NCI-H2171 treated with DMSO at 0.1 percent for 48 hours (cell line): Measurements from ENCODE around the gene PLG.
"Not testable (repeated sequence)": the region's sequence is repeated elsewhere in the genome, so short reads cannot be mapped to it uniquely, and the experiment has no call there.

ENCODE experiments used
- DNase-seq: peaks from one replicate; lab custom pipeline; 2025; lab: John Stamatoyannopoulos, UW

Gene PLG

GRCh38 chr6:160704688-160705087, 2.6 kb downstream of the PLG start:
- DNase-seq: not testable (repeated sequence)

- DNase-seq: not testable (repeated sequence)
Observed at GRCh38 chr6:160708993-160709392, 6.9 kb downstream of the PLG start.

- DNase-seq: no peak
Observed at GRCh38 chr6:160714731-160715316, 12.8 kb downstream of the PLG start.

GRCh38 chr6:160730911-160731310, 28.9 kb downstream of the PLG start:
- no peak for DNase-seq

GRCh38 chr6:160733050-160733646, 31.1 kb downstream of the PLG start:
- DNase-seq: peak; percentile 50

GRCh38 chr6:160734627-160735026, 32.6 kb downstream of the PLG start:
- DNase-seq: no peak

- no peak for DNase-seq
Observed at GRCh38 chr6:160735523-160735922, 33.5 kb downstream of the PLG start.

GRCh38 chr6:160737934-160738333, 35.9 kb downstream of the PLG start:
- no peak for DNase-seq

- DNase-seq: no peak
Observed at GRCh38 chr6:160739955-160740354, 37.9 kb downstream of the PLG start.

GRCh38 chr6:160741012-160741411, 39.0 kb downstream of the PLG start:
- not testable (repeated sequence) for DNase-seq

GRCh38 chr6:160742090-160742489, 40.0 kb downstream of the PLG start:
- DNase-seq: no peak

GRCh38 chr6:160750276-160750689, 48.2 kb downstream of the PLG start:
- peak; percentile 37 for DNase-seq

- not testable (repeated sequence) for DNase-seq
Observed at GRCh38 chr6:160753211-160753610, 51.2 kb downstream of the PLG start.

- no peak for DNase-seq
Observed at GRCh38 chr6:160755165-160755564, 53.1 kb downstream of the PLG start.

- DNase-seq: no peak
Observed at GRCh38 chr6:160756021-160756420, 54.0 kb downstream of the PLG start.

GRCh38 chr6:160756871-160757270, 54.8 kb downstream of the PLG start:
- no peak for DNase-seq

- no peak for DNase-seq
Observed at GRCh38 chr6:160764847-160765246, 62.8 kb downstream of the PLG start.

GRCh38 chr6:160765412-160765811, 63.4 kb downstream of the PLG start:
- DNase-seq: no peak

- peak; percentile 29 for DNase-seq
Observed at GRCh38 chr6:160766657-160766988, 64.6 kb downstream of the PLG start.

GRCh38 chr6:160766989-160767646, 65.1 kb downstream of the PLG start:
- peak; percentile 76 for DNase-seq

- DNase-seq: no peak
Observed at GRCh38 chr6:160767647-160768019, 65.6 kb downstream of the PLG start.

GRCh38 chr6:160768101-160768500, 66.1 kb downstream of the PLG start:
- no peak for DNase-seq

- DNase-seq: no peak
Observed at GRCh38 chr6:160774399-160774798, 72.4 kb downstream of the PLG start.
